Measurements from ENCODE around the gene LRBA.

The LRBA gene

DNA sequence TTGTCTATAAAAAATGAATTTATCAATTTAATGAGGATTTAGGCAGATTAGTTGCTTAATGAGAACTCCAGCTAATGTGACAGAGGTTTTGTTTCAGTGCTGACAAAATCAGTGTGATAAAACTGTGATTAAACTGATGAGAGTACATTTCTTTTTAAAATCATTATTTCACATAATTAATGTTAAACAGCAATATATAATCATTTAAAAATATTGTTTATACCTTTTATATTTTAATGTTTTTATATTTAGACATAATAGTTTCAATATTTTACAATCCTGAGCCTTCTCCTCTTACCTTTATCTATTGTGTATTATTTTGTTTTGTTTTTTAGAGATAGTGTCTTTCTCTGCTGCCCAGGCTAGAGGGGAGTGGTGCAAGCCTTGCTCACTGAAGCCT is 480.3 kb downstream of the LRBA start:
- no peak overlapping the region for H3K4me3 ChIP-seq (ENCODE audit: low read length)
- no peaks in the 10 kb centered on the region for H3K9me3 ChIP-seq (ENCODE audit: control insufficient read depth, insufficient read depth, low read length)
- H3K4me2 ChIP-seq (ENCODE audit: low read length), result no peak overlapping the region
- H3K36me3 ChIP-seq (ENCODE audit: control insufficient read depth, low read length), result no peaks in the 10 kb centered on the region
- H3K4me1 ChIP-seq (ENCODE audit: control insufficient read depth, low read length), result no peaks in the 10 kb centered on the region
- no peaks in the 10 kb centered on the region for H3F3A ChIP-seq (ENCODE audit: control insufficient read depth, insufficient read depth)
- no peaks in the 10 kb centered on the region for H3K79me2 ChIP-seq (ENCODE audit: control insufficient read depth, low read length)
- no peaks in the 10 kb centered on the region for H3K27me3 ChIP-seq (ENCODE audit: control insufficient read depth, low read length)
- no peak overlapping the region for H3K27ac ChIP-seq (ENCODE audit: low read depth, low read length)
- no peaks in the 10 kb centered on the region for H3K9me2 ChIP-seq (replicated peaks; ENCODE audit: control insufficient read depth, low read length)
- no peaks in the 10 kb centered on the region for H4K20me1 ChIP-seq (ENCODE audit: control insufficient read depth, insufficient read depth, low read depth, low read length)
- TF ChIP-seq CTCF (IDR thresholded peaks at IDR 0.05; ENCODE audit: low read depth, low read length, poor library complexity, severe bottlenecking), result no peak
- TF ChIP-seq EZH2phosphoT487 (IDR thresholded peaks at IDR 0.05; ENCODE audit: borderline replicate concordance, low read length), result no peak

- no peaks in the 10 kb centered on the region for H3K9me2 ChIP-seq (replicated peaks; ENCODE audit: control insufficient read depth, low read length)
These were observed 481.4 kb downstream of the LRBA start for GRCh38 chr4:150533673-150534072.

GRCh38 chr4:150525321-150525868 is 489.7 kb downstream of the LRBA start:
- TF ChIP-seq EZH2phosphoT487 (IDR thresholded peaks at IDR 0.05; ENCODE audit: borderline replicate concordance, low read length) (no peak), CTCF (IDR thresholded peaks at IDR 0.05; ENCODE audit: low read depth, low read length, poor library complexity, severe bottlenecking) (no peak)
- Histone ChIP-seq H3K4me1 (ENCODE audit: control insufficient read depth, low read length) (no peaks in the 10 kb centered on the region), H3K27me3 (ENCODE audit: control insufficient read depth, low read length) (no peaks in the 10 kb centered on the region), H3F3A (ENCODE audit: control insufficient read depth, insufficient read depth) (no peaks in the 10 kb centered on the region), H3K9me2 (replicated peaks; ENCODE audit: control insufficient read depth, low read length) (no peaks in the 10 kb centered on the region), H3K9me3 (ENCODE audit: control insufficient read depth, insufficient read depth, low read length) (no peaks in the 10 kb centered on the region), H4K20me1 (ENCODE audit: control insufficient read depth, insufficient read depth, low read depth, low read length) (no peaks in the 10 kb centered on the region), H3K27ac (ENCODE audit: low read depth, low read length) (no peak overlapping the region), H3K4me2 (ENCODE audit: low read length) (no peak overlapping the region), H3K4me3 (ENCODE audit: low read length) (no peak overlapping the region), H3K79me2 (ENCODE audit: control insufficient read depth, low read length) (no peaks in the 10 kb centered on the region), H3K36me3 (ENCODE audit: control insufficient read depth, low read length) (no peaks in the 10 kb centered on the region)

More at GRCh38 chr4:150533673-150534072, 481.4 kb downstream of the LRBA start:
- Histone ChIP-seq H3K27ac (ENCODE audit: low read depth, low read length) (no peak overlapping the region), H3K27me3 (ENCODE audit: control insufficient read depth, low read length) (no peaks in the 10 kb centered on the region), H3K79me2 (ENCODE audit: control insufficient read depth, low read length) (no peaks in the 10 kb centered on the region), H3F3A (ENCODE audit: control insufficient read depth, insufficient read depth) (no peaks in the 10 kb centered on the region), H3K36me3 (ENCODE audit: control insufficient read depth, low read length) (no peaks in the 10 kb centered on the region), H3K4me1 (ENCODE audit: control insufficient read depth, low read length) (no peaks in the 10 kb centered on the region), H3K4me3 (ENCODE audit: low read length) (no peak overlapping the region), H3K9me3 (ENCODE audit: control insufficient read depth, insufficient read depth, low read length) (no peaks in the 10 kb centered on the region), H3K4me2 (ENCODE audit: low read length) (no peak overlapping the region), H4K20me1 (ENCODE audit: control insufficient read depth, insufficient read depth, low read depth, low read length) (no peaks in the 10 kb centered on the region)
- no peak for TF ChIP-seq CTCF (IDR thresholded peaks at IDR 0.05; ENCODE audit: low read depth, low read length, poor library complexity, severe bottlenecking)
- TF ChIP-seq EZH2phosphoT487 (IDR thresholded peaks at IDR 0.05; ENCODE audit: borderline replicate concordance, low read length), result no peak
